GM18499 (cell line): Measurements from ENCODE around the gene LACTBL1.

Source experiments
- ATAC-seq: cut with Tn5 transposase; IDR thresholded peaks from one replicate; pipeline ENCODE4 v1.9.1; 2021; ENCODE audit warnings: moderate number of reproducible peaks; ENCODE audit not compliant: insufficient read depth, unreplicated experiment

The LACTBL1 gene

DNA sequence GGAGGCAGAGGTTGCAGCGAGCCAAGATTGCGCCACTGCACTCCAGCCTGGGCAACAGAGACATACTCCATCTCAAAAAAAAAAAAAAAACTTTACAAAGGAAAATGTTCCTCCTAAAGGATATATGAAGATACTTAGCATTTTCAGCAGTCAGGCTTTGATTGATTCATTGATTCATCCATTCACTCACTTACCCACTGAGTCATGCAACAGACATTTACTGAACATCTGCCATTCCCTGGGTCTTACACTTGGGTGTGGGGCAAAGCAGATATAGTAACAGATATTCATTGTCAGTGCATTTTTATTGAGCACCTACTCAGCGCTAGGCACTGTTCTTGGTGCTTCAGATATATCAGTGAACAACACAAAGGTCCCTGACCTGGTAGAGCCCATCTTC, 5.6 kb upstream of the LACTBL1 start:
- no peak for ATAC-seq

DNA sequence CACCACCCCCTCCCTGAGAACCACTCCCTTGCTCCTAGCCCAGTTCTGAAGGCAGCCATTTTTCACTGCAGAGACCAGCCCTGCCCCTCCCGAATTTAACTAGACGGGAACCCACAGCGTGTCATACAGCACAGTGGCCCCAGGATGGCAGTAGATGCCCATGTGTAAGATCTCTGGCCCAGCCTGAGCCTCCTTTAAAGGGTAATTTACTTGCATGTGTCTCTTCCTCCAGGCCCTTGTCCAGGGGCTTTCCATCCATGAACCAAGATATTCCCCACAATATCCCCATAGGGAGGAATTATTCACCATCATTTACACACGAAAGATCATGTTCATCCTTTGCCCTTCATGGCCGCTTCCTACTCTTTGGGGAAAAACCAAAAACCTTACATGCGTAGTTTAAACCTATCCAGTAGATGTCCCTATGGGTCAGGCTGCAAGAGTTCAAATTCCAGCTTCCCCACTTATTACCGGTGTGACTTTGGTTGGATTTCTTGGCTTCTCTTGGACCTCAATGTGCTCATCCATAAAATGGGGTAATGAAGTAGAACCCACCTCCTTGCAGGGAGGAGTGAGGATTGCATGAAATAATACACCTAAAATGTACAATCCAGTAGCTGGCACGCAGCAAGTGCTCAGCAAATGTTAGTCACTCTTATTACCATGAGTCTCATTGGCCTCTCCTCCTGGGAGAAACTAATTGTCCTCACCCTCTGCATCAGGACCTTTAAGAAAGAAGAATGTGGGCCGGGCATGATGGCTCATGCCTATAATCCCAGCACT, 4.0 kb upstream of the LACTBL1 start:
- no peak for ATAC-seq

- no peak for ATAC-seq
Measured at GRCh38 chr1:22976127-22976460, 3.4 kb upstream of the LACTBL1 start.

- no peak for ATAC-seq
Measured at GRCh38 chr1:22975694-22976093, 3.0 kb upstream of the LACTBL1 start.

- ATAC-seq: no peak
Measured at GRCh38 chr1:22971611-22972405, 858 bp downstream of the LACTBL1 start.

- ATAC-seq: no peak
Measured at GRCh38 chr1:22971161-22971560, 1.5 kb downstream of the LACTBL1 start.

GRCh38 chr1:22970096-22970495, 2.6 kb downstream of the LACTBL1 start:
- ATAC-seq: no peak

GRCh38 chr1:22969304-22969709, 3.4 kb downstream of the LACTBL1 start:
- ATAC-seq: no peak

- no peak for ATAC-seq
Measured at GRCh38 chr1:22967833-22968232, 4.8 kb downstream of the LACTBL1 start.

- no peak for ATAC-seq
Measured at GRCh38 chr1:22966309-22966708, 6.4 kb downstream of the LACTBL1 start.

DNA sequence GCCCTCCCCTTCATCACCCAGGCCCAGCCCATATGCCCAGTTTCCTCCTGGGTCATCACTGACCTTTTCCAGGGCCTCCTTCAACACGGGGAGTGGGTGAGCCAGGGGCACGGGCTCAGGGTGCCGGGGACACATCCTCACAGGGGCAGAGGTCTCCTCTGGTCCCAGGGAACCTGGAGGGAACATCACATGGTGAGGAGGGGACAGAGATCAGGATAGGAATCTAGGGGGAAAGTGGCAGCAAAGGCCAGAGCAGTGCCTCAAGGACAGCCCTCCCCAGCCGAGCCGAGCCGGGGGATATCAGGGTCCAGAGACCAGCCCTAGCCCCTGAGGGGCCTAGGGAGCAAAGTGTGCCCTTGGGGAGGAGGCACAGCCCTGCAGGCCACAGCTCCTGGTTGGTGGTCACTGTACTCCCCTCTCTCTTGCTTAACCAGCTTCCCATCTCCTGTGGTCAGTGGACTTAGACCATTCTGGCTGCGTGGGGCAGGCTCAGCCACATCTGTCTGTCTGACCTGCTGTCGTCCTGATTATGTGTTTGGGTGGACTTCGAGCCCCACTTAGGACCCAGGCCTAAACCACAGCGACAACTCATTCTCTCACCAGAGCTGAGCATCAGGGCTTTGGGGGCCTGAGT, 9.5 kb downstream of the LACTBL1 start:
- no peak for ATAC-seq

- no peak for ATAC-seq
Measured at GRCh38 chr1:22962558-22962957, 10.1 kb downstream of the LACTBL1 start.

- no peak for ATAC-seq
Measured at GRCh38 chr1:22959545-22960360, 12.9 kb downstream of the LACTBL1 start.

DNA sequence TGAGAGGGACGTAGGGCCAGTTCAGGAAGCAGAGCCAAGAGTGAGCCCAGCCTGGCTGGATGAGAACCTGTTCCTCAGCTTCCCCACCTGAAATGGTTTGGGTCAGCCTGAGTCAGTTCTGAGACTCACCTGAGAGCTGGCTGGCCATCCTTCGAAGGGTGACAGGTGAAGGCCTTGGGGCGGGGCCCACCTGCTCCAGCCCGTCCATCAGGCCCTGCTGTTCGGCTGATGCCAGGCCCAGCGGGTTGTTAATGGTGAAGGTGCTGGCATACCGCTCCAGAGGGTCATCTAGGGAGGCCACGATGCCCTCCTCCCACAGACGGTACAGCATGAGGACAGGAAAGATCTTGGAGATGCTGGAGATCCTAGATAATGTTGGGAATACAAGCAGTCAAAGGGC, 14.1 kb downstream of the LACTBL1 start:
- ATAC-seq: no peak

DNA sequence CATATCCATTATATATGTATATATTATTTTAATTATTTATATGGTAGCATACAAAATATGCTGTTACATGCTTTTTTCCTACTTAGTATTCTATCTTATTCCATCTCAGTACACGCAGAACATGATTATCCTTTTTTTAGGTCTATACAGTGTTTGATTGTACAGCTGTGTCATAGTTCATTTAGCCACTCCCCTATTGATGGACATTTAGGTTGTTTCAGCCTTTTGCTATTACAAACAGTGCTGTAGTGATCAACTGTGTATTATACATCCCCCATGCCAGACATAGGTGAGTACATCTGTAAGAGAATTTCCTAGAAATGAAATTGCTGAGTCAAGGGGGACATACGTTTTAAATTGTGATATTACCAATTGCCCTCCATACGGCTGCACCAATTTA, 15.6 kb downstream of the LACTBL1 start:
- ATAC-seq: no peak

GRCh38 chr1:22955146-22955545, 17.5 kb downstream of the LACTBL1 start:
- ATAC-seq: no peak

GRCh38 chr1:22953740-22954141, 18.9 kb downstream of the LACTBL1 start:
- no peak for ATAC-seq

GRCh38 chr1:22953057-22953739, 19.5 kb downstream of the LACTBL1 start:
- ATAC-seq: no peak

GRCh38 chr1:22952694-22953056, 20.0 kb downstream of the LACTBL1 start:
- no peak for ATAC-seq

DNA sequence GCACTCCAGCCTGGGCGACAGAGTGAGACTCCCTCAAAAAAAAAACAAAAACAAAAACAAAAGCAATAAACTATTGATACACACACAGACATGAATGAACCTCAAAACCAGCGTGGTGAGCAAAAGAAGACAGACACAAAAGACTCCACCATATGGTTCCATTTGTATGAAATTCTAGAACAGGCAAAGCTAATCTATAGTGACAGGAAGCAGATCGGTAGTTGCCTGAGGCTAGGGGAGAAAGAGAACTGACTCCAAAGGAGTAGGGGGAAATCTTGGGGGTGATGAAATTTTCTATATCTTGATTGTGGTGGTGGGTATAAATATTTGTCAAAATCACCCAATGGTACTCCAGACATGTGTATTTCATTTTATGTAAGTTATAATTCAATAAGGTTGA, 20.9 kb downstream of the LACTBL1 start:
- ATAC-seq: no peak
